GM21390 (cell line): Measurements from ENCODE around the gene CTNNA2.
"Not testable (repeated sequence)": the region's sequence is repeated elsewhere in the genome, so short reads cannot be mapped to it uniquely, and the experiment has no call there.

ENCODE experiments used
- ATAC-seq: cut with Tn5 transposase; IDR thresholded peaks from one replicate; pipeline ENCODE4 v1.9.1; 2021; ENCODE audit not compliant: unreplicated experiment

The CTNNA2 gene

GRCh38 chr2:80168801-80169200, 656.0 kb downstream of the CTNNA2 start:
- no peak for ATAC-seq

GRCh38 chr2:80169811-80170594, 657.2 kb downstream of the CTNNA2 start:
- ATAC-seq = no peak

- no peak for ATAC-seq
These were observed 672.2 kb downstream of the CTNNA2 start for GRCh38 chr2:80185091-80185490.

GRCh38 chr2:80186262-80186661, 673.4 kb downstream of the CTNNA2 start:
- ATAC-seq = no peak

- no peak for ATAC-seq
These were observed 674.3 kb downstream of the CTNNA2 start for GRCh38 chr2:80187156-80187555.

- ATAC-seq = no peak
These were observed 677.3 kb downstream of the CTNNA2 start for GRCh38 chr2:80190166-80190565.

GRCh38 chr2:80193566-80193965, 680.7 kb downstream of the CTNNA2 start:
- no peak for ATAC-seq

GRCh38 chr2:80195034-80195433, 682.2 kb downstream of the CTNNA2 start:
- ATAC-seq = no peak

- no peak for ATAC-seq
These were observed 685.2 kb downstream of the CTNNA2 start for GRCh38 chr2:80198042-80198441.

- no peak for ATAC-seq
These were observed 686.7 kb downstream of the CTNNA2 start for GRCh38 chr2:80199504-80199903.

- ATAC-seq = not testable (repeated sequence)
These were observed 691.1 kb downstream of the CTNNA2 start for GRCh38 chr2:80203929-80204328.

GRCh38 chr2:80205498-80205897, 692.6 kb downstream of the CTNNA2 start:
- ATAC-seq = no peak

- no peak for ATAC-seq
These were observed 696.6 kb downstream of the CTNNA2 start for GRCh38 chr2:80209458-80209857.

- ATAC-seq = no peak
These were observed 704.6 kb downstream of the CTNNA2 start for GRCh38 chr2:80217446-80217845.

GRCh38 chr2:80222644-80223043, 709.8 kb downstream of the CTNNA2 start:
- no peak for ATAC-seq

- ATAC-seq = no peak
These were observed 718.6 kb downstream of the CTNNA2 start for GRCh38 chr2:80231421-80231820.

GRCh38 chr2:80233333-80233732, 720.5 kb downstream of the CTNNA2 start:
- ATAC-seq = no peak

GRCh38 chr2:80238692-80239469, 726.0 kb downstream of the CTNNA2 start:
- ATAC-seq = no peak

- ATAC-seq = no peak
These were observed 729.6 kb downstream of the CTNNA2 start for GRCh38 chr2:80242355-80242910.

- ATAC-seq = no peak
These were observed 732.2 kb downstream of the CTNNA2 start for GRCh38 chr2:80244905-80245584.

- no peak for ATAC-seq
These were observed 733.7 kb downstream of the CTNNA2 start for GRCh38 chr2:80246534-80246933.
